CD4-positive, alpha-beta memory T cell (primary cell): Measurements from ENCODE around the gene RSAD1. TPM values are rescaled to one million over a fixed set of nuclear protein-coding genes. Genes with fewer than 3 reads are reported as not detected.
A peak's percentile ranks its signal among the peaks of the same experiment; 100 is the strongest.

Experiments used
- CTCF ChIA-PET: fragments of 350-600 bp; sonication (Branson Sonifier 250); formaldehyde crosslinking; loops from one replicate; lab custom pipeline; 2021; ENCODE audit warnings: inconsistent platforms; ENCODE audit not compliant: partially characterized antibody; lab: Charles Lee
- POLR2A ChIA-PET: fragments of 350-600 bp; sonication (Branson Sonifier 250); formaldehyde crosslinking; loops from one replicate; lab custom pipeline; 2021; ENCODE audit not compliant: partially characterized antibody; lab: Charles Lee
- DNase-seq, 5 donors: peaks; one replicate each; pipeline versions ENCODE4 v3.0.0 to v3.0.0-alpha.2; 2020 to 2022; ENCODE audit warnings: mixed read lengths in 1 of 5
- H3K27ac ChIP-seq: one replicate; pipeline ENCODE4 v1.7.0; 2013; ENCODE audit warnings: low read depth, low read length
- H3K27me3 ChIP-seq: 2 replicates; pipeline ENCODE4 v1.7.0; 2013; ENCODE audit warnings: mild to moderate bottlenecking, low read length, moderate library complexity; ENCODE audit not compliant: insufficient read depth
- H3K36me3 ChIP-seq: 2 replicates; pipeline ENCODE4 v1.7.0; 2013; ENCODE audit warnings: mild to moderate bottlenecking, low read length, moderate library complexity; ENCODE audit not compliant: insufficient read depth
- H3K4me1 ChIP-seq: 2 replicates; pipeline ENCODE4 v1.7.0; 2013; ENCODE audit warnings: mild to moderate bottlenecking, low read length, moderate library complexity; ENCODE audit not compliant: insufficient read depth
- H3K4me3 ChIP-seq, 2 donors: one replicate each; pipeline ENCODE4 v1.7.0; 2013; ENCODE audit warnings: low read length in 2 of 2, mild to moderate bottlenecking in 1 of 2
- H3K9me3 ChIP-seq, 2 donors: one replicate each; pipeline ENCODE4 v1.7.0; 2013; ENCODE audit warnings: low read length in 2 of 2, control low read depth in 1 of 2; ENCODE audit not compliant: control insufficient read depth in 1 of 2
- H3K27ac Mint-ChIP-seq, 7 donors: one replicate each; pipeline ENCODE4 v1.8.0; 2020 to 2021; ENCODE audit warnings: mixed read lengths in 7 of 7, mild to moderate bottlenecking in 6 of 7, inconsistent platforms in 3 of 7, moderate library complexity in 3 of 7
- H3K27me3 Mint-ChIP-seq, 2 donors: one replicate each; pipeline ENCODE4 v1.8.0; 2020 to 2021; ENCODE audit warnings: mixed read lengths in 2 of 2
- H3K36me3 Mint-ChIP-seq, 2 donors: one replicate each; pipeline ENCODE4 v1.8.0; 2020 to 2021; ENCODE audit warnings: mixed read lengths in 2 of 2, inconsistent platforms in 1 of 2, mild to moderate bottlenecking in 1 of 2
- H3K4me1 Mint-ChIP-seq, 4 donors: one replicate each; pipeline ENCODE4 v1.8.0; 2020 to 2021; ENCODE audit warnings: mixed read lengths in 4 of 4, mild to moderate bottlenecking in 1 of 4
- H3K4me3 Mint-ChIP-seq, 8 donors: one replicate each; pipeline ENCODE4 v1.8.0; 2020 to 2021; ENCODE audit warnings: mixed read lengths in 8 of 8, mild to moderate bottlenecking in 7 of 8, moderate library complexity in 6 of 8, inconsistent platforms in 3 of 8
- H3K9me3 Mint-ChIP-seq, 8 donors: one replicate each; pipeline ENCODE4 v1.8.0; 2020 to 2021; ENCODE audit warnings: mixed read lengths in 8 of 8, mild to moderate bottlenecking in 5 of 8, inconsistent platforms in 3 of 8, moderate library complexity in 1 of 8
- intact Hi-C: fragments of 100-400 bp; cut with micrococcal nuclease; formaldehyde crosslinking; loops from one replicate; pipeline ENCODE4 v1.15.1; 2023
- polyA plus RNA-seq, 2 donors: library from polyadenylated mRNA; unstranded; fragments of 300-500 nt; fragmentation: Illumina TruSeq; gene quantifications; one replicate each; pipeline ENCODE4 v1.2.3, GENCODE V29; 2021
- total RNA-seq, 2 experiments: library from RNA; stranded (reverse); gene quantifications; one replicate each; pipeline ENCODE4 v1.2.3, GENCODE V29; 2021

RSAD1 gene
- total and polyA plus RNA-seq, 4 experiments from 2014 or later, result 58.3 to 86.0 (median 77.0) TPM

GRCh38 chr17:50534222-50534978 is 55.7 kb downstream of the RSAD1 start:
- ChIA-PET POLR2A (no interaction called here), CTCF (no interaction called here)
- Mint-ChIP-seq H3K27ac (no peak overlapping the region), H3K4me3 (peak overlapping the region in 4 of 8 donors; percentile 15 to 64 (median 60)), H3K4me1 (peaks cover 3 to 19% (median 8%) of the 10 kb centered on the region in 4 donors), H3K9me3 (no peaks in the 10 kb centered on the region), H3K27me3 (peaks cover 28 to 39% of the 10 kb centered on the region in 2 donors), H3K36me3 (no peaks in the 10 kb centered on the region)
- Histone ChIP-seq H3K27me3 (peaks cover 19% of the 10 kb centered on the region), H3K36me3 (no peaks in the 10 kb centered on the region), H3K27ac (no peak overlapping the region), H3K9me3 (no peaks in the 10 kb centered on the region), H3K4me3 (no peak overlapping the region), H3K4me1 (peaks cover 20% of the 10 kb centered on the region)
- DNase-seq, result peak in 1 of 5 donors; percentile 30
- intact Hi-C loops, result no loop called here

- Histone ChIP-seq H3K27ac (no peak overlapping the region), H3K4me1 (peaks cover 20% of the 10 kb centered on the region), H3K36me3 (no peaks in the 10 kb centered on the region), H3K9me3 (no peaks in the 10 kb centered on the region), H3K27me3 (peaks cover 19% of the 10 kb centered on the region), H3K4me3 (no peak overlapping the region)
- no peak overlapping the region for H3K27ac Mint-ChIP-seq
- no peaks in the 10 kb centered on the region for H3K36me3 Mint-ChIP-seq
- POLR2A ChIA-PET, result no interaction called here
- CTCF ChIA-PET, result no interaction called here
- peaks cover 22 to 35% of the 10 kb centered on the region in 2 donors for H3K27me3 Mint-ChIP-seq
- H3K9me3 Mint-ChIP-seq, result no peaks in the 10 kb centered on the region
- no peak for DNase-seq
- intact Hi-C loops, result no loop called here
- H3K4me1 Mint-ChIP-seq, result peaks cover 3 to 19% (median 8%) of the 10 kb centered on the region in 4 donors
- no peak overlapping the region for H3K4me3 Mint-ChIP-seq
These were observed 56.3 kb downstream of the RSAD1 start for GRCh38 chr17:50534979-50535326.

GRCh38 chr17:50535407-50535806 is 56.7 kb downstream of the RSAD1 start:
- ChIA-PET POLR2A (no interaction called here), CTCF (no interaction called here)
- Histone ChIP-seq H3K4me3 (no peak overlapping the region), H3K27ac (no peak overlapping the region), H3K4me1 (peaks cover 20% of the 10 kb centered on the region), H3K9me3 (no peaks in the 10 kb centered on the region), H3K27me3 (peaks cover 19% of the 10 kb centered on the region), H3K36me3 (no peaks in the 10 kb centered on the region)
- intact Hi-C loops, result no loop called here
- Mint-ChIP-seq H3K36me3 (no peaks in the 10 kb centered on the region), H3K4me3 (no peak overlapping the region), H3K9me3 (no peaks in the 10 kb centered on the region), H3K4me1 (peaks cover 3 to 19% (median 8%) of the 10 kb centered on the region in 4 donors), H3K27ac (peak overlapping the region in 1 of 7 donors; percentile 14), H3K27me3 (peaks cover 19 to 33% of the 10 kb centered on the region in 2 donors)
- peak in 1 of 5 donors; percentile 13 for DNase-seq

Other genes with a start within 250 kb of the RSAD1 start
- gene TMEM92, start 204.4 kb upstream of the RSAD1 start, total RNA-seq, result not detected
- not detected for gene TMEM92, start 204.4 kb upstream of the RSAD1 start, polyA plus RNA-seq
- 10 to 100 TPM; 37.6 to 41.1 TPM for gene XYLT2, start 132.7 kb upstream of the RSAD1 start, total RNA-seq
- 10 to 100 TPM in 1 of 2 donors, 1 to 10 TPM in 1; 7.7 to 20.8 TPM for gene XYLT2, start 132.7 kb upstream of the RSAD1 start, polyA plus RNA-seq
- 10 to 100 TPM; 30.0 to 32.9 TPM for gene MRPL27, start 105.7 kb upstream of the RSAD1 start, total RNA-seq
- 10 to 100 TPM; 38.4 to 55.8 TPM for gene MRPL27, start 105.7 kb upstream of the RSAD1 start, polyA plus RNA-seq
- under 1 TPM; 0.41 to 0.89 TPM for gene EME1, start 105.6 kb upstream of the RSAD1 start, total RNA-seq
- gene EME1, start 105.6 kb upstream of the RSAD1 start, polyA plus RNA-seq, result under 1 TPM in 1 of 2 donors, not detected in 1; 0.13 TPM
- 10 to 100 TPM; 30.3 to 30.7 TPM for gene LRRC59, start 81.3 kb upstream of the RSAD1 start, total RNA-seq
- gene LRRC59, start 81.3 kb upstream of the RSAD1 start, polyA plus RNA-seq, result 10 to 100 TPM; 17.8 to 23.9 TPM
- 10 to 100 TPM; 20.8 to 24.8 TPM for gene ACSF2, start 52.6 kb upstream of the RSAD1 start, total RNA-seq
- gene ACSF2, start 52.6 kb upstream of the RSAD1 start, polyA plus RNA-seq, result 1 to 10 TPM; 1.7 to 2.4 TPM
- not detected for gene CHAD, start 10.0 kb upstream of the RSAD1 start, total RNA-seq
- gene CHAD, start 10.0 kb upstream of the RSAD1 start, polyA plus RNA-seq, result under 1 TPM in 1 of 2 donors, not detected in 1; 0.64 TPM
- 1 to 10 TPM; 5.3 to 6.8 TPM for gene MYCBPAP, start 29.6 kb downstream of the RSAD1 start, total RNA-seq
- under 1 TPM in 1 of 2 donors, not detected in 1; 0.24 TPM for gene MYCBPAP, start 29.6 kb downstream of the RSAD1 start, polyA plus RNA-seq
- not detected for gene EPN3, start 53.9 kb downstream of the RSAD1 start, total RNA-seq
- not detected for gene EPN3, start 53.9 kb downstream of the RSAD1 start, polyA plus RNA-seq
- gene SPATA20, start 68.3 kb downstream of the RSAD1 start, total RNA-seq, result 10 to 100 TPM; 13.3 to 14.1 TPM
- 1 to 10 TPM; 5.4 to 7.3 TPM for gene SPATA20, start 68.3 kb downstream of the RSAD1 start, polyA plus RNA-seq
- not detected for gene CACNA1G, start 81.9 kb downstream of the RSAD1 start, total RNA-seq
- gene CACNA1G, start 81.9 kb downstream of the RSAD1 start, polyA plus RNA-seq, result not detected
- 1 to 10 TPM in 1 of 2 experiments, under 1 TPM in 1; 0.86 to 1.6 TPM for gene ABCC3, start 156.0 kb downstream of the RSAD1 start, total RNA-seq
- not detected for gene ABCC3, start 156.0 kb downstream of the RSAD1 start, polyA plus RNA-seq
- gene ANKRD40, start 229.1 kb downstream of the RSAD1 start, total RNA-seq, result 10 to 100 TPM; 34.2 to 39.3 TPM
- gene ANKRD40, start 229.1 kb downstream of the RSAD1 start, polyA plus RNA-seq, result 1 to 10 TPM; 2.1 to 8.1 TPM
- 100 to 1,000 TPM; 254 to 291 TPM for gene LUC7L3, start 240.7 kb downstream of the RSAD1 start, total RNA-seq
- 10 to 100 TPM; 21.9 to 79.6 TPM for gene LUC7L3, start 240.7 kb downstream of the RSAD1 start, polyA plus RNA-seq